Caco-2 (cell line): ENCODE results near the gene ANKRD36. TPM values are rescaled to one million over a fixed set of nuclear protein-coding genes. Genes with fewer than 3 reads are reported as not detected.
"Not testable (repeated sequence)": the region's sequence is repeated elsewhere in the genome, so short reads cannot be mapped to it uniquely, and the experiment has no call there.

Source experiments
- BruUV-seq: library from RNA; stranded (reverse); fragments of 400-500 nt; replicated peaks from 2 replicates; lab custom pipeline; 2021; lab: Mats Ljungman, UMichigan
- CTCF ChIA-PET: fragments of 300-600 bp; sonication (Branson Sonifier 250); formaldehyde crosslinking; loops from one replicate; lab custom pipeline; 2022; ENCODE audit warnings: antibody characterized with exemption; lab: Charles Lee
- POLR2A ChIA-PET: fragments of 300-600 bp; sonication (Branson Sonifier 250); formaldehyde crosslinking; loops from one replicate; lab custom pipeline; 2022; ENCODE audit warnings: antibody characterized with exemption; lab: Charles Lee
- DNase-seq, 2 experiments: peaks; one replicate each; pipeline versions ENCODE4 v3.0.0 to v3.0.0-alpha.2; 2020 to 2022
- H3K27me3 ChIP-seq: replicated peaks from 2 replicates; pipeline ENCODE4 v1.6.0; 2011; ENCODE audit warnings: low read length; ENCODE audit not compliant: control insufficient read depth, insufficient read depth
- H3K36me3 ChIP-seq: 2 replicates; pipeline ENCODE4 v1.5.1; 2011; ENCODE audit warnings: low read length; ENCODE audit not compliant: control insufficient read depth, insufficient read depth
- H3K4me1 ChIP-seq: fragments of 250-450 bp; sonication (Bioruptor Pico); 2 replicates; pipeline ENCODE4 v1.5.1; 2020; ENCODE audit warnings: mild to moderate bottlenecking
- H3K4me3 ChIP-seq: 2 replicates; pipeline ENCODE4 v1.5.1; 2011; ENCODE audit warnings: low read depth, mild to moderate bottlenecking, control low read depth, low read length
- H3K9me3 ChIP-seq: fragments of 250-450 bp; sonication (Bioruptor Pico); 2 replicates; pipeline ENCODE4 v1.5.1; 2020; ENCODE audit warnings: mild to moderate bottlenecking, moderate library complexity
- H3K27ac Mint-ChIP-seq: one replicate; pipeline ENCODE4 v1.8.0; 2022; ENCODE audit warnings: mixed read lengths; ENCODE audit not compliant: unreplicated experiment
- H3K27me3 Mint-ChIP-seq: one replicate; pipeline ENCODE4 v1.8.0; 2022; ENCODE audit warnings: mixed read lengths; ENCODE audit not compliant: insufficient read depth, unreplicated experiment
- H3K36me3 Mint-ChIP-seq: one replicate; pipeline ENCODE4 v1.8.0; 2022; ENCODE audit warnings: mild to moderate bottlenecking, mixed read lengths; ENCODE audit not compliant: insufficient read depth, unreplicated experiment
- H3K4me1 Mint-ChIP-seq: one replicate; pipeline ENCODE4 v1.8.0; 2022; ENCODE audit warnings: low read depth, mixed read lengths; ENCODE audit not compliant: unreplicated experiment
- H3K4me3 Mint-ChIP-seq: one replicate; pipeline ENCODE4 v1.8.0; 2022; ENCODE audit warnings: mild to moderate bottlenecking, moderate library complexity, mixed read lengths; ENCODE audit not compliant: unreplicated experiment
- H3K9me3 Mint-ChIP-seq: one replicate; pipeline ENCODE4 v1.8.0; 2022; ENCODE audit warnings: mixed read lengths; ENCODE audit not compliant: unreplicated experiment
- intact Hi-C: fragments of 100-400 bp; cut with micrococcal nuclease; formaldehyde crosslinking; loops from one replicate; pipeline ENCODE4 v1.10.0; 2022; ENCODE audit not compliant: unreplicated experiment
- total RNA-seq: library from RNA; stranded (reverse); gene quantifications from 2 replicates; pipeline ENCODE4 v1.2.3, GENCODE V29; 2022

Gene ANKRD36
- total RNA-seq, 1 experiment from 2014 or later = 26.9 TPM

DNA sequence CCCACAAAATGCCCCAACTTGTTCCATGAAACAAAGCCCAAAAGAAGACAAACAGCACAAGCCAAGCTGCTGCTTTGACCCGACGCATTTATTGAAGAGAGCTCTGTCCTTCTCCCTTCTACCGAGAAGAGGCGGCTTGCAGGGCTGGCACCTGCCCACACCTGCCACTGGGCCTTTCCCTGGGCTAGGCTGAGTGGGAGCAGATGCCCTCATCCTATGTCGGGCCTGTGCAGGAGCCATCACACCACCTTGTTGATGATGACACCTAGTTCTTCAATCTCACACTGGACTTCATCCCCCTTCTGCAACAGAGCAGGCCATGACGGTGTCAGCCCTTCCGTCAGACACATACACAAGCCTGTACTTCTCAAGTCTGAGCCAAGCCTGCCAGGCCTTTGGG is 29.4 kb upstream of the ANKRD36 start:
- CTCF ChIA-PET, intact Hi-C loops, H3K27me3 ChIP-seq, H3K36me3 ChIP-seq, H3K9me3 ChIP-seq, POLR2A ChIA-PET, BruUV-seq, H3K4me3 ChIP-seq, H3K4me3 Mint-ChIP-seq, H3K4me1 ChIP-seq, H3K27ac Mint-ChIP-seq, H3K36me3 Mint-ChIP-seq, H3K27me3 Mint-ChIP-seq, H3K4me1 Mint-ChIP-seq, H3K9me3 Mint-ChIP-seq, DNase-seq: not testable (repeated sequence)

DNA sequence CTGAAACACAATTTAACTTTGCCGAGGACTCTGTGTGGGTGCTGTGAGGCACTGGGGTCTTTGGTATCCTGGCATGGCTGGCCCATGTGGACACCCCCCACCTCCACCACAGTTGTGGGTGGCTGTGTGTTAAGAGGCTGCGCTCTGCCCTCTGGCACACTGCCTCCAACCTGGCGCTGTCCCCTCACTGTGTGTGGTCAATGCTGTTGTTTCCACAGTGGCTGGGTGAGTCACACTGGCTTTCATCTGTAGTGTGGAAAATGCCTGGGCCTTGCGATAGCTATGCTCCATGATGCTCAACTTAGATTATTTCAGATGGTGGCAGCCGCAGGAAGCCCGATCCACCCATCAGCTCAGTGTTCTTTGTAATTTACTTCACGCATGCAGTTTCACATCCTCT is 27.9 kb upstream of the ANKRD36 start:
- H3K9me3 ChIP-seq, H3K4me3 Mint-ChIP-seq, H3K27me3 ChIP-seq, H3K27ac Mint-ChIP-seq, H3K36me3 Mint-ChIP-seq, H3K27me3 Mint-ChIP-seq, H3K36me3 ChIP-seq, H3K4me1 ChIP-seq, POLR2A ChIA-PET, intact Hi-C loops, CTCF ChIA-PET, BruUV-seq, H3K4me1 Mint-ChIP-seq, H3K9me3 Mint-ChIP-seq, DNase-seq, H3K4me3 ChIP-seq: not testable (repeated sequence)

DNA sequence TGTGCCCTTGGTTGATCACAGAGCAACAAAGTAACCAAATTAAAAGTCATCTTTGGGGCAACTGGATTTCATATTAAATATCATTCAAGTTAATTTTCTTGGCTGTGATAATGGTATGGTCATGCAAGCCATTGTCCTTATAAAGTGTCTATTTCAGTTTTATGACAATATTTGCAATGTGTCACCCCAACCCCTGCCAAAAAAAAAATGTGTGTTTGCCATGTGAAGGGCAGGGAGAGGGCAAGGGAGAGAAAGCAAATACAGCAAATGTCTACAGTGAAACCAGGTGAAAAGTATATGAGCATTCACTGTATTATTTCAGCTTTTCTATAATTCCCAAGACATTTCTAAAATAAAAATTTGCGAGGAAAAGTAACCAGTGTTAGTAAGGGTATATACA is 24.2 kb upstream of the ANKRD36 start:
- intact Hi-C loops, H3K4me1 Mint-ChIP-seq: not testable (repeated sequence)

DNA sequence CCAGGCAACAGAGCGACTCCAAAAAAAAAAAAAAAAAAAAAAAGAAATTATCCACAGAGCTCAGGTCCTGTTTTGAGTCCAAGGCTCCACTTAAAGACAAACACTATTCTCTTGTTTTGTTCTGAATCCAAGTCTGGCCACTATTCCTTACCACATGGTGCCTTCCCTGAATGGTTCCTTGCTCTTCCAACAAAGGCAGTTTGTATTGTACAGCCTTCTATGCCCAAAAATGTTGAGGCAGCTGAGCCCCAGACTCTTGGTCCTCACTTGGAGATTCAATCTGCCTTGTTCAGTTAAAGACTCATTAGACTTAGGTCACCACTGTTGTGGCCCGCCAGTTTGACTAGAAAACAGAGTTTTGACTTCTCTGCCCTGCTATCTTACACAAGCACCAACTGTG is 20.0 kb upstream of the ANKRD36 start:
- H3K9me3 ChIP-seq, POLR2A ChIA-PET, H3K4me3 Mint-ChIP-seq, H3K36me3 ChIP-seq, H3K27me3 Mint-ChIP-seq, H3K4me1 Mint-ChIP-seq, H3K27me3 ChIP-seq, H3K27ac Mint-ChIP-seq, intact Hi-C loops, H3K4me3 ChIP-seq, H3K36me3 Mint-ChIP-seq, BruUV-seq, DNase-seq, CTCF ChIA-PET, H3K4me1 ChIP-seq, H3K9me3 Mint-ChIP-seq: not testable (repeated sequence)

More for the DNA sequence above, 24.2 kb upstream of the ANKRD36 start:
- H3K27me3 ChIP-seq, H3K36me3 ChIP-seq, H3K27ac Mint-ChIP-seq, H3K4me3 Mint-ChIP-seq, H3K4me1 ChIP-seq, POLR2A ChIA-PET, H3K9me3 Mint-ChIP-seq, H3K36me3 Mint-ChIP-seq, CTCF ChIA-PET, H3K27me3 Mint-ChIP-seq, H3K4me3 ChIP-seq, DNase-seq, BruUV-seq, H3K9me3 ChIP-seq: not testable (repeated sequence)

DNA sequence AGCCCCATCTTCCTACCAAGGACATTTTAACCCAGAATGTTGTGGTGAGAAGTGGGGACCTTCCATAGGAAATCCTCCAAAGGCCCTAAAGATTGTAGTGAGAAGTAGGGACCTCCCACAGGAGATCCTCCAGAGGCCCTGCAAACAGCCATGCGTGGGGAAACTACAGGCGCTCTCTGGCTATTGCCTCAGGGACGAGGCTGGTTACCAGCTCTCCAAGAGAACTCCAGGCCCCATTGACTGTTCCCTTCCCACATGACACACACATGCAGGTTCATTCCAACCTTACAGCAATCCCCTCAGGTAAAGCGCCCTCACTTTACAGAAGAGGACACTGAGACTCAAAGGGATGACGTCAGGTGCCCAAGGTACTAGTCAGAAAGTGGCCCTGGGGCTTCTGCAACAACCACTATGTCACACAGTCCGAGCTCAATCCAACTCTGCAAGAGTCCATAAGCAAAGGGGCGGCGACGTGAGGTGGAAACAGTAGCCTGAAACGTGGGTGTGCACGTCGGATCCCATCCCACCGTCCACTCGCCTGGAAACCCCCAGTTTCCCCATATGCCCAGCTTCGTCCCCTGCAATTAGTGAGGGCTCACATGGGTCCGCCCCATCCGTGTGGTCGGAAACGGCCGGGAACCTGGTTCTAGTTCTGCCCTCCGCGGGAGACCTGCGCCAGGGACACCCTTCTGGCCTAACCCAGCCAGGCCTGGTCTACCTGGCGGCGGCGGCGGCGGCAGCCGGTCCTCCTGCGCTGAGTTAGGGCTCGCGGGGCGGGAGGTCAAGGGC is 18.8 kb upstream of the ANKRD36 start:
- H3K4me1 Mint-ChIP-seq, H3K4me1 ChIP-seq, H3K9me3 Mint-ChIP-seq, H3K27ac Mint-ChIP-seq, H3K36me3 Mint-ChIP-seq, BruUV-seq, H3K4me3 Mint-ChIP-seq, H3K9me3 ChIP-seq, CTCF ChIA-PET, H3K27me3 ChIP-seq, H3K36me3 ChIP-seq, DNase-seq, POLR2A ChIA-PET, H3K27me3 Mint-ChIP-seq, intact Hi-C loops: not testable (repeated sequence)
- H3K4me3 ChIP-seq = peak overlapping the region; percentile 32
